GM21447 (cell line): ENCODE data around the gene LEKR1.
"Not testable (repeated sequence)": the region's sequence is repeated elsewhere in the genome, so short reads cannot be mapped to it uniquely, and the experiment has no call there.

Experiments
- ATAC-seq: cut with Tn5 transposase; IDR thresholded peaks from one replicate; pipeline ENCODE4 v1.9.1; 2021; ENCODE audit not compliant: unreplicated experiment

LEKR1 gene

DNA sequence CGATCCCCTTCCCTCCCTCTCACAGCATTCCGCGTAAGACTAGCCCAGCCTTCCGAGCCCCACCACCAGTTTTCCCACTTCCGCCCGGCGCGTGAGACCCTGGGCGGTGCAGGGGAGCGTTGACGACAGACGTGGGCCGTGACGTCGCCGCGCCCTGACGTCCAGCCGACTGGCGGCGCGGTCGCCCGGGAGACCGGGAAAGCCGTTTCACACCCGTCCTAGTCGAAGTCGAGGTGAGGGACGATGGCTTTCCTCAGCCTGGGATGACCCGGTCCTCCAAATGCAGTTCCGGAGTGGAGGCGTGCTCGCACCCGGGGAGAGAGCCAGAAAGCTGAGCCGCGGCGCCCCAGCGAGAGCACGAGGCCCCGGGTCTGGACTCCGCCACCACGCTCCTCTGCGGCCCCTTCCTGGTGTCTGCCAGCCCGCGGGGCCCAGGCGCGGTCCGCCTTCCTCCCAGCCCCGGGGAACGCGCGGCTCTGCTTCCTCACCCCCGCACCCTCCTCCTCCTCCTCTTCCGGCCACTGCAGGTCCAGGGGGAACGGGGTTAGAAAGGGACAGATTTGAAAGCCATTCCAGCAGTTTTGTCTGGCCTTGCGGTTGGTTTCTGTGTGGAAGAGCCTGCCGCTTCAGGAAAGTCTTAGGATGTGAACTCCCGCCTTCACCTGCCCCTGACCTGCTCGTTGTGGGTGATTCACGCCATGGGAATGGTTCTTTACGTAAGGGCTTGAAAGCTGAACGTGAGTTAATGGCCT is at the start of gene LEKR1:
Gene LEKR1 (plus strand): TSS at position 210 of the 752 bp plus-strand sequence. CDS start 2,977 bp downstream, outside the sequence.
- peak; percentile 89 for ATAC-seq

DNA sequence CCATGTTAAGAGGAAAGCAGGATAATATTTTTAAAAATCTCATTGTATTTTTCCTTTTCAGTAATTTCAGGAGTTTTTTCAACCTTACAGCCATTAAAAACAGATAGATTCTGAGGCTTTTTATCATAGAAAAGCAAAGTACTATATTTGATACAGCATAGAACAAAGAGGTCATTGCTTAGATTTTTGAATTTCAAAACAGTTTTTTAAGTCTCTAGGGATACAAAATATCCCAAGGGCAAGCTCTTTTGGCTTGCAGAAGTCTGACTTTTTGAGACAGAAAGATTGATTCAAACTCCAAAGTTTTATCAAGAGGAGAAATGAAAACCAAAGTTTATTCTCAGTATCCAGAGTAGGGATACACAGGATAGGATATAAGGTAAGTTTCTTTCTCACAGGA is 49.3 kb upstream of the LEKR1 start:
- no peak for ATAC-seq

DNA sequence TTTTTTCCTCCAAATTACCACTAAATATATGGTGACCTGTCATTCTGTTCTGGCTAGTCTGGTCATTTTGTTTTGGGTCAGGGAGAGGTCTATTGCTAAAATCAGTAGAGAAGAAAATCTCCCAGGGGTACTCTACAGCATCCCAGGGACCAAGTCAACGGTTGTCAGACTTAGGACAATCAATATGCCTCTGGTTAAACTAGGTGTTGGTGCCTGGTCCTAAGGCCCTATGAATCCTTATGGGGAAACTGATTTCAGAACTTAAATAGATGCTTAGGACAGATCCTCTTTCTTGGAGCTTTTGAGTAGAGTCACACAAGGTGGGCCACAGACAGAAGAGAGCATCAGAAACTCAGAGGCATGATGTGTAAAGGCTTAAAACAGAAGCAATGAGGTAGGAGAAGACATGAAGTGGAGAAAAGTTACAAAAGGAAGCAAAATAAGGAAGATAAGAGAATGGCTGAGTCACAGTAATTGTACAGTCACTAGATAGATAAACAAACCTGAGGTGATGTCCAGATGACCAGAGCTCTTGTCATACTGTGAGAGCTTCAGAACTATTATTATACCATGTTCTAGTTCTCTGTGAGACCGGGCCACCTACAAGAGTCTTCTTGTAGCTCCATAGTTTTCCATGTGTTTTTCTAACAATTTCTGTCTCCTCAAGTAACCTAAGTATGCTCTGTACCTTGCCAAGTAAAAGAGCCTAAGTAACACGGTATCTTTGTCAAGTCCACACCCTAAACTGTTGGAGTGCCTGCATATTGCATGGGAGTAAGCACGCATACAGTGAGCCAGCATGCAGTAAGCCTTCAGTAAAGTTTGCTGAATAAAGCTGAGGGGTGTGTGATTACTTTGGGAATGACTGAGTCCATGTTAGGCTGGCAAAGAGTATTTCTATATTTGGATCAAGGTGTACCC is 44.6 kb upstream of the LEKR1 start:
- ATAC-seq = no peak

DNA sequence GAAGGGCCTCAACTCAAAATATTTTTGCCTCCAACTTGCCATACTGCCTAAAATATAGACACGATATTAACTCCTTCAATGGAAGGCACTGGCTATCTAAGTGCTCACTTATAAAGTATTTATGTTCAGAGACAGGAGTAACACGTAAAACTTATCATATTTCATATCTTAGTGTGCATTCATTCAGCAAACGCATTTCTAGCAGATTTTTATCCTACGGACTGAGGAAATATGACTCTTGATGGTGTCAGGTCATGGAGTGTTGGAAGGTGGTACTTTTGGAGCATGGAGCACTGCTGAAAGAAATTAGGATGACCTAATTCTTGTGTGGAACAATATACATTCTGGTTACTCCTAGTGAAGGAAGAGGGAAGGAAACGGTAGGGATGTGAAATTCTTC is 43.8 kb upstream of the LEKR1 start:
- no peak for ATAC-seq

DNA sequence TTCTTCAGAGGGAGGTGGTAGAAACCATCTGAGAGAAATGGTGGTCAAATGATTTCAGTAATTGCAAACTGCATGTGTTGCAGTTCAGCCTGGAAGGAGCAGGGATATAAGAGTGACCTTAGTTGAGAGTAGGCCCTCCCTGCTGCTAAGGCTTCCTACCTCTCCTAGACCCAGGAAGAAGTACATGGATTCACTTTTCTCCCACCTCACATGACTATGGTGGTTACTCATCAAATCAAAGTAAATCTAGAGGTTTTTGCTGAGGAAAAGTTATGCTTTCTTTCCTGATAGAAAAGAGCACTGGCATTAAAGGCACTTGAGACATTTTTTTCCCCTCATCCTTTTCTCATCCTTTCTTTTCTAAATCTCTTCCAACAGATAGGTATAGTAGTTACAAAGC is 43.2 kb upstream of the LEKR1 start:
- no peak for ATAC-seq

DNA sequence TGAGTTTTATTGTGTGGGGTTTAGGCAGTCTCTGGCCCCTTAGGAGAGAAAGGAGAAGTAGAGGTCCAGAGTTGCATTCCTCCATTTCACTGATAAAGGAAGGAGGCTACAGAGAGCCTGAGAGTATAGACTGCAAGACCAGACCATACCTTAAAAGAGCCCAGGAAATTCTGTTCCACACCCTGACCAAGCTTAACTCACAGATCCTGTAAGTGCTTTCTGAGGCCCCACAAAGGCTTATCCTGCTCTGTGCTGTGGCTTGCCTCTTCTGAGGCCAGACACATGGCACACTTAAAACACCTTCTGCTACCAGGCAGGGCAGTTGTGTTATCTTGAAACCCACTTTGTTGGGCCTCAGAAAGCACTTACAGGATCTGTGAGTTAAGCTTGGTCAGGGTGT is 39.2 kb upstream of the LEKR1 start:
- ATAC-seq = no peak

DNA sequence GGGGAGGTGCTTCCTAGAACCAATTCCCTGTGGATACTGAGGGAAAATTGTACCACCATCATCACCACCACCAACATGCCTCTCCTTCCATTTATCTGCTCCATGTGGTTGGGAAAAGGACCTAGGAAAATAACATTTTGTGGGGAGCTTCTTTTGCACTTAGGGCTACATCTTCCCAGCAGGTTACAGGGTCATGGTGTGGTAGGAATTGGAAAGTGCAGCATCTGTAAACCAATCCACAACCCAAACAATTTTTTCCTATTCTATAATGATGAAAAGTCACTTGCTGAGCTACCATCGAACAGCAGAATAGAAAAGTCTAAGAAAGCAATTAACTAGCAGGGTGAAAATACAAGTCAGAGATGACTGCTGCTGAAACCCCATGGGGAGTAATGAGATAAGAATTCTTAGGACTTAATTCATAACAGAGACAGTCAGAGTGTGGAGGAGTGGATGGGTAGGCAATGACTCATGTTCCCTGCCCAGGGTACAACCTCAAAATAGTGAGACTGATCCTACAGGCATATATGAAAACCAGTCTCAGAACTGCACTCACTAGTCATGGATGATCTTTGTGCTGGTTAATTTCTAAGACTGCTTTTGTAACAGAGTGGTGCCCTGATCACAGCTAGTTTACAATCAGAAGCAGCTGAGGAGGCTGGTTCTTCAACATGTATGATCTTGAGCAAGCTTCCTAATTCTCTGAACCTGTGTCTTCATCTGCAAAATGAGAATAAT is 38.1 kb upstream of the LEKR1 start:
- no peak for ATAC-seq

DNA sequence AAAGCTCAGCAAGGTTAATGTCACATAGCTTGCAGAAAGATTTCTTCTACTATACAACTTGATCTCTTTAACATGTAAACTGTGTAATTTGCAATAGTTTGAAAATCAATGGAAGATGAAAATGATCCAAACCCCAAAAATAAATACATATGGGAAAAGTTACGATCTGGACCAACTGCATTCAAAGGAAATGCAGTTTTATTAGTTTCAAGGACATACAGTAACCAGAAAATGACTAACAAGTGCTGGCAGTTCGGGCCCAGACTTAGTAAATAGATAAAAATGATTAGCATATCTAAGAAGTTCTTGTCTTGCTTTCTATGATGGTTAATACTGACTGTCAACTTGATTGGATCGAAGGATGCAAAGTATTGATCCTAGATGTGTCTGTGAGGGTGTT is 37.3 kb upstream of the LEKR1 start:
- no peak for ATAC-seq

DNA sequence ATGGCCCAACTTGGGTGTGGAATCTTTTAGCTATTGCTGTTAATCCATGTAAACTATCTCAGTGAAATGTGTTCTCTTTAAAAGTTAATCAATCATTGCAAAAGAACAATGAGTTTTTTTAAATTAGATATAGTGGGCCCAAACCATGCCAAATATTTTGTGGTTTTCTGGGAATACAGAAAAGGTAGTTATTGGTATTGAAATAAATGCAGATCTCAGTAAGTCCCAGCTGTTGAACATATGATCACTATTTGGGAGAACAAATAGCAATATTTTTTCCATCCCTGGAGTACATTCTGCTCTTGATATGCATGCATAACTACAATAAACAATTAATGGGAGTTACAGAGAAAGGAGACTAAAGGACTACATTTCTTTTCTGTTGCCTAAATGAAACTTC is 36.0 kb upstream of the LEKR1 start:
- ATAC-seq = no peak

DNA sequence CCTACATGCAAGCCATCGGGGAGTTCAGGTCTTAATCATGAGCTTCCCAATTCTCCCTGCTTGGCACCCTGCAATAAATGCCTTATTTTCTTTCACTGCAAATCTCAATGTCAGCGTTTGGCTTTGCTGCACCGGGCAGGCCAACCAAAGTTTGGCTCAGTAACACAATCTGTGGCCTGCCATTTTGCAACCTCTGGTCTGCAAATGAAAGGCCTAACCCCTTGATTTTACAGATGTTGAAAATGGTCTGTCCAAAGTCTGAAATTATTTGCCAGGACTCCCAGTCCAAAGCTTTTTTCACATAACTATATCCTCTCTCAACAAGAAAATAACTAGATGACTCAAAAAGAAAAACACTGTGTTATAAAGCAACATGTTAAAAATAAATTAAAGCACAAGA is 34.0 kb upstream of the LEKR1 start:
- no peak for ATAC-seq

DNA sequence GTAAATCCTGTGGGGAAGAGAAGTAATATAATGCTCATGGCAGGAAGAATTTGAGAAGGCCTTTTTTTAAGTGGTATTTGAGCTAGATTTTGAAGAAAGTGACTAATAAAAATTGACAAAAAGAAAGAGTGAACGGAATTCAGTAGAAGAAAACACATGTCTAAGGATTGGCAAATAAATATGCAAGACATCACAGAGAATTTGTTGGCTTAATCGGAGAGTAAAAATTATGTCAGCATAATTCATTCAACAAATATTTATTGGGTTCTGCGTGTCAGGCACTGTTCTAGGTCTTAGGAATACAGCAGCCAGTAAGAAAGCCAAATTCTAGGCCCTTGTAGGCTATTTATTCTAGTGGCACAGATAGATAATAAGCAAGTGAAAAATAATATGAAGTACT is 33.6 kb upstream of the LEKR1 start:
- ATAC-seq = no peak

DNA sequence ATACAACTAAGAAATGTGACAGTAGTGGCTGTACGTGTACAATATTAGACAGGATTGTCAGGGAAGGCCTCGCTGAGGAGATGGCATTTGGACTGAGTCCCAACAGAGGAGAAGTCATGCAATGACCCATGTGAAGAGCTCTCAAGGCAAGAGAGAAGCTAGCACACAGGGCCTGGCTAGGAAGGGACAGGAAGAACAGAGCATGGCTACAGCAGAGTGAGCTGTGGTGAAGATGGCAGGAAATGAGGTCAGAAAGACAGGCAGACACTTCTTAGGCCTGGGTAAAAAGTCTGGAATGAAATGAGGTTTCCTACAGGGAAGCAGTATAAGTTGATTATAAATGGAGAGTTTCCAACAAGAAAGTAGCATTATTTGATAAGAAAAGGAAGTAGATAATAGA is 33.2 kb upstream of the LEKR1 start:
- no peak for ATAC-seq

DNA sequence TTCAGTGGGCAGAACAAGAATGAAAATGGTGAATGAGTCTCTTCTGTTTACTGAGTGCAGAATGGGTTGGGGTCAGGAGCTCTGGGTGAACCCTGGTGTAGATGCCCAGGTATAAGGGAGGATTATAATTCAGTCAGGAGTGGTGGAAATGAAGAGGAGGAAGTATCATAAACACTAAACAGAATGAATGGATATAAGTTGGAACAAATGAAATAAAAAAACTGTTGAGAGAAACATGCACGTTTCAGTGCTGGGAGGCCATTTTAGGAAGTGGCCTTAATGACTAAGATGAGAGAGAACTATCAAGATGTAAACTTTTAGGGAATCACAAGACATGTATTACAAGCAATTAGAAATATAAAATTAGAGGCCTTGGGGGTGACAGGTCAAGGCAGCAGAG is 32.8 kb upstream of the LEKR1 start:
- no peak for ATAC-seq

DNA sequence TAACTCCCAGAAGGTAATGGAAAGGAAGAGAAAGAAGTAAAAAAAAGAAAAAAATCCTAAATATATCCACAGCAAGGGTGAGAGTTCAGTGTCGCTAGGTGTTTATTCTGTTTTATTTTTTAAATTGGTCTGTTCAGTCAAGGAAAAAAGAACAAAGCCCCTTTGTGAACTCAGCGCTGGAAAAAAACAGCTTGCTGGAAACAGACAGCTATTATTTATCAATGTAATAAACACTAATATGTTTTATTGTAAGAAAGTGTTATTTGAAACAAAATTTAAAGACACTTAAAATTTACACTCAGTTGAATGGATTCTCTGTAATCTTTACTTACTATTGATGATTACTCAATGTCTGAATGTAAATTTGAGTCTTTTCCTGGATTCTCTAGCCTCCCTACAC is 32.3 kb upstream of the LEKR1 start:
- ATAC-seq = no peak

DNA sequence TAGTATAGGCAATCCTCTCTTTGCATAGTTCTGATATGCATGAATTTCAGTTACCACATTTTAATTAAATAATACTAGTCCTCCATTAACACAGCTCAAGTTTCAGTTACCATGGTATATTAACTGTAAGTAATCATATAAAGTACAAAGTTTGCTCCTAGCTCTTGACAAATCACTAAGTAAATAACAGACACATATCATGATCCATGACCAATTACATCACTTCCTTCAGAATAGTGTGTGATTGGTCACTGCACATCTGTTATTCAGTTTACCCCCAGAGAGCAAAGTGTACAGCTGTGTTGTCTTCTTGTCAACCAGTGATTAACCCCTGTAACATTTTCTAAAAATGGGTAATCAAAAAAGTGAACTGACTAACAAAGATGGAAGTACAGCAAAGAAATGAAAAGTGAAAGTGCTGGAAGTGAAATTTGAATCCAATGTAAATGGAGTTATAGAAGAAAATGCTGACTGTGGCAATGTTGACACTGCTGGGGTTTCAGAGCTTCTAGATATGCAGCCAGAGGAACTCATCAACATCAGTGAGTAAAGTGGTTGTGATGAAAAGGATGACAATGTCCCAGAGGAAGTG is 30.2 kb upstream of the LEKR1 start:
- ATAC-seq = no peak

DNA sequence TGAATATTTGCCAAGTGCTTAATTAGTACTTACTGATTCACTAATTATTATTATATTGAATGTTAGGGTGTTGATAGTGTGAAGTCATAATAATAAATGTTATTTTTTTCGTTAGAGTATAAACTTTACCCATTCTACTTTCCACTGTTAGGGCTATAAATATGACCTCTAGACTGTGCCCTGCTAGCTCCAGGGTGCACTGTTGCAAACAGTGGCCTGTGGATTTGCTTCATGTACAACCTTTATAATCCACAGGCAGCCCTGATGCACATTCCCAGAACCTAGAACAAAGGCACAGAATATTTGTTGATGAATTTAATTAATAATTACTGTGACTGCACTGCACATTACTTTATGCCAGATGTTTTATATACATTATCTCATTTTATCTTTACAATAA is 28.8 kb upstream of the LEKR1 start:
- ATAC-seq = no peak

DNA sequence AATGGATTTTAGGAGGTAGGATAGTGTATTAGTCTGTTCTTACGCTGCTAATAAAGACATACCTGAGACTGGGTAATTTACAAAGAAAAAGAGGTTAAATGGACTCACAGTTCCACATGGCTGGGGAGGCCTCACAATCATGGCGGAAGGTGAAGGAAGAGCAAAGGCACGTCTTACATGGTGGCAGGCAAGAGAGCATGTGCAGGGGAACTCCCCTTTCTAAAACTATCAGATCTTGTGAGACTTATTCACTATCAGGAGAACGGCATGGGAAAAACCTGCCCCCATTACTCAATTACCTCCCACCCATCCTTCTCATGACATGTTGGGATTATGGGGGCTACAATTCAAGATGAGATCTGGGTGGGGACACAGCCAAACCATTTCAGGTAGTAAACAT is 25.9 kb upstream of the LEKR1 start:
- ATAC-seq = not testable (repeated sequence)

DNA sequence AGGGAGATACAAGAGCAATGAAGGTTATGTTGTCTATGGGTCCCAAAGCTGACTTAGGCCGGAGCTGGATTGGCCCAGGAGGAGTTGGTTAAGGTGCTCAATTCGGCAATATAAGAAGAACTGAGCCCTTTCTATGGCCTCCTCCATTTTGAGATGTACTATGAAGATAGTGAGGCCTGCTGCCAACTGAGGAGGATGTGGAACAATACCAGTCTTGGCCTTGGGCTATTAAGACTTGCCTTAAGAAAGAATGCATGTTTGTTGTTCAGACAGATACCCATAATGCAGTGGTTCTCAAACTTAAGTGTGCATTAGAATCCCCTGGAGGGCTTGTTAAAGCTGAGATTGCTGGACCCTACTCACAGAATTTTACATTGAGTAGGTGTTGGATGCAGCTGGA is 24.4 kb upstream of the LEKR1 start:
- no peak for ATAC-seq

DNA sequence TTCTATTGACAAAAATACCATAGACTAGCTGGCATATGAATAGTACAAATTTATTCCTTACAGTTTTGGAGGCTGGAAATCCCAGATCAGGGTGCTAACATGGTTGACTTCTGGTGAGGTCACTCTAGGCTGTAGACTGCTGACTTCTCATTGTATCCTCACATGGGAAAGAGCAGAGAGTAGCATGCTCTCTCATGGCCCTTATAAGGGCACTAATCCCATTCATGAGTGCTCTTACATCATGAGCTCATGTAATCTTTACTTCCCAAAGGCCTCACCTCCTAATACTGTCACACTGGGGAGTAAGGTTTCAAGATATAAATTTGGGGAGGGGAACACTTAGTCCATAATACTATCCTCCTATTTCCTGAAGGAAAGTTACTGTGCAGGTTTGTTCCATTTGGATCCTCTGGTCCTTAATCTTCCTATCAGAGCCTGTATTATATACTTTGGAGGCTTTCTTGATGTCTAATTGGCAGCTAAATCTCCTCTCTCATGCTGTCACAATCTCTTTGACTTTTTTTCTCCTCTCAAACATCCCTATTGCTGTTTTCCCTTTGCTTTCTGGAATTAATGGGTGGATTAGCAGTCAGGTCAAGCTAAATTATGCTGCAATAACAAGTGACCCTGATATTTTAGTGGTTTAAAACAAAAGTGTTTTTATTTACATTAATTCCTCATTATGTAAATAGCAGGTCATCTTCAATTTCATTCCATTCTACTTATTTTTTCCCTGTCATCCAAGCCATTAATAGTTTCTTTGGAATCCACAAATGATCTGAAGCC is 23.1 kb upstream of the LEKR1 start:
- no peak for ATAC-seq

DNA sequence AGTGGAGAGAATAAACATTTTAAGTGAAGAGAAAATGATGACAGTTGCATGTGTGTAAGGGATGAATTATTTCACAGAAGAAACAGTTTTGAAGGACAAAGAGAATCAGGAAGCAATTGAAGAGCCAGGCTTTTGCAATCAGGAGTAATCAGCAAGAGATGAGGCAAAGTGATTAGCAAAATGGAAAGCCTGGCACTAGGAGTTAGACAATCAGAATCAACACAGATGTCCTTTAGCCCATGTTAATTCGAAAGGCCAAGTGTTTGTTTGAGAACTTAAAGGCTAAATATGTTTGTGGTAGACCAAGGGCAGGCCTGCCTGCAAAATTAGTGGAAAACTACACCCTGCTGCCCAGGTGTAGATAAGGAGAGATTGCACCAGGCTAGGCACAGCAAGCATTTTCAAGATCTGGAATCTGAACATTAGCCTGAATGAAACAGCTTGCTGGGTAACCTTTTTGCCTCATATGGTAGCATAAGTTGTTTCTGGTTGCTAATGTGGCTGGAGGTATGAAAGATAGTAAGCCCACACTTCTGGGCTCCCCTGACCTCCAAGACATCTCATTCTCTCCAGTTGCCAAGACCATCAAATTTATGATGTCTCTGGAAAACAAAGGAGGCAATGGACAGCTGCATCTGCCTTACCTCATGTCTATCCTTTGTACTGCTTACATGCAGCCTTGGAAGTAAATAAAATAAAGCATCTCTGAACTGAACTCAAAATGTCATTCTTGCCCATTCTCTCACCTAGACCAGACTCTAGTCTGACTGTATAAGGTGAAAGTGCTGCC is 22.0 kb upstream of the LEKR1 start:
- no peak for ATAC-seq
